Hepatocyte (in vitro differentiated cells): ENCODE measurements around the gene MRPS9.

Experiments
- EZH2 ChIP-seq: fragments of 200-600 bp; sonication (generic); IDR thresholded peaks from 2 replicates; pipeline ENCODE4 v1.6.1; 2016; ENCODE audit warnings: antibody characterized with exemption, mild to moderate bottlenecking, borderline replicate concordance
- EZH2phosphoT487 ChIP-seq: fragments of 200-600 bp; sonication (generic); IDR thresholded peaks from one replicate; pipeline ENCODE4 v1.6.1; 2018; ENCODE audit warnings: antibody characterized with exemption, mild to moderate bottlenecking, low read depth, moderate library complexity; ENCODE audit not compliant: unreplicated experiment, severe bottlenecking
- TF ChIP-seq, protein P1 (sequence below): fragments of 200-600 bp; sonication (generic); IDR thresholded peaks from 2 replicates; pipeline ENCODE4 v1.5.1; 2016; ENCODE audit warnings: antibody characterized with exemption, mild to moderate bottlenecking; ENCODE audit not compliant: poor library complexity

DNA sequence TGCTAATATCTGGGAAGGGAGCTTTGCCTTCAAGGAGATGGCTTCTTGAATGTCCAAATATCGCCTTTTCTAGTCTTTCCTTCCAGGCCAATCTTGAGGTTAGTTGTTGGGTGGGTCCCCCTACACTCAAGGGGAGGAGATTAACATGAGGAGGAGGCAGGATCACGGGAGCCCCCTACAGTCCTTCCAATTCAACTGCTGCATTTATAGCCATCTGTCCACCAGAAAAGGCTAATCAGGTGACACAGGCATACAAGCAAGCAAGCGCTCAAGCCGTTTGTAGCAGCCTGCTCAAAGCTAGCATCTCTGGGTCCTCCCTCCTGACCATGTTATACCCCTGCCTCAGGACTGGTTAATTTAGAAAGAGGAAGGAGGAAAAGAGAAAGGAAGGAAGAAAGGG is 87.6 kb downstream of the MRPS9 start:
- TF ChIP-seq, protein P1, sequence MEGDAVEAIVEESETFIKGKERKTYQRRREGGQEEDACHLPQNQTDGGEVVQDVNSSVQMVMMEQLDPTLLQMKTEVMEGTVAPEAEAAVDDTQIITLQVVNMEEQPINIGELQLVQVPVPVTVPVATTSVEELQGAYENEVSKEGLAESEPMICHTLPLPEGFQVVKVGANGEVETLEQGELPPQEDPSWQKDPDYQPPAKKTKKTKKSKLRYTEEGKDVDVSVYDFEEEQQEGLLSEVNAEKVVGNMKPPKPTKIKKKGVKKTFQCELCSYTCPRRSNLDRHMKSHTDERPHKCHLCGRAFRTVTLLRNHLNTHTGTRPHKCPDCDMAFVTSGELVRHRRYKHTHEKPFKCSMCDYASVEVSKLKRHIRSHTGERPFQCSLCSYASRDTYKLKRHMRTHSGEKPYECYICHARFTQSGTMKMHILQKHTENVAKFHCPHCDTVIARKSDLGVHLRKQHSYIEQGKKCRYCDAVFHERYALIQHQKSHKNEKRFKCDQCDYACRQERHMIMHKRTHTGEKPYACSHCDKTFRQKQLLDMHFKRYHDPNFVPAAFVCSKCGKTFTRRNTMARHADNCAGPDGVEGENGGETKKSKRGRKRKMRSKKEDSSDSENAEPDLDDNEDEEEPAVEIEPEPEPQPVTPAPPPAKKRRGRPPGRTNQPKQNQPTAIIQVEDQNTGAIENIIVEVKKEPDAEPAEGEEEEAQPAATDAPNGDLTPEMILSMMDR, result no peak
- TF ChIP-seq EZH2 (no peak), EZH2phosphoT487 (no peak)
